Upper lobe of left lung (tissue), 4 donors: ENCODE data around the gene TAX1BP3.

ENCODE experiments used
- POLR2A ChIP-seq, 4 donors: fragments of 450-650 bp; IDR thresholded peaks; one replicate each; pipeline ENCODE4 v1.5.1; 2016 to 2017; ENCODE audit warnings: antibody characterized with exemption in 4 of 4, mild to moderate bottlenecking in 2 of 4
- TF ChIP-seq, protein P1 (sequence below), 6 experiments: fragments of 450-650 bp in 4 of 6; fragments of 200-600 bp in 2 of 6; sonication (generic) in 2 of 6; IDR thresholded peaks; one replicate each; pipeline ENCODE4 v1.5.1; 2016 to 2019; ENCODE audit warnings: antibody characterized with exemption in 6 of 6

- no peak for TF ChIP-seq POLR2A (IDR thresholded peaks at IDR 0.05)
- TF ChIP-seq, protein P1, sequence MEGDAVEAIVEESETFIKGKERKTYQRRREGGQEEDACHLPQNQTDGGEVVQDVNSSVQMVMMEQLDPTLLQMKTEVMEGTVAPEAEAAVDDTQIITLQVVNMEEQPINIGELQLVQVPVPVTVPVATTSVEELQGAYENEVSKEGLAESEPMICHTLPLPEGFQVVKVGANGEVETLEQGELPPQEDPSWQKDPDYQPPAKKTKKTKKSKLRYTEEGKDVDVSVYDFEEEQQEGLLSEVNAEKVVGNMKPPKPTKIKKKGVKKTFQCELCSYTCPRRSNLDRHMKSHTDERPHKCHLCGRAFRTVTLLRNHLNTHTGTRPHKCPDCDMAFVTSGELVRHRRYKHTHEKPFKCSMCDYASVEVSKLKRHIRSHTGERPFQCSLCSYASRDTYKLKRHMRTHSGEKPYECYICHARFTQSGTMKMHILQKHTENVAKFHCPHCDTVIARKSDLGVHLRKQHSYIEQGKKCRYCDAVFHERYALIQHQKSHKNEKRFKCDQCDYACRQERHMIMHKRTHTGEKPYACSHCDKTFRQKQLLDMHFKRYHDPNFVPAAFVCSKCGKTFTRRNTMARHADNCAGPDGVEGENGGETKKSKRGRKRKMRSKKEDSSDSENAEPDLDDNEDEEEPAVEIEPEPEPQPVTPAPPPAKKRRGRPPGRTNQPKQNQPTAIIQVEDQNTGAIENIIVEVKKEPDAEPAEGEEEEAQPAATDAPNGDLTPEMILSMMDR (IDR thresholded peaks at IDR 0.05): no peak
These were observed 2.5 kb downstream of the TAX1BP3 start for GRCh38 chr17:3665834-3666233.
